Fibroblast of lung (primary cell): ENCODE results near the gene EML1. TPM values are rescaled to one million over a fixed set of nuclear protein-coding genes. Genes with fewer than 3 reads are reported as not detected.

Experiments used
- DNase-seq, 2 donors: peaks; one replicate each; pipeline versions ENCODE4 v3.0.0 to v3.0.0-alpha.2; 2010; ENCODE audit warnings: low read depth in 2 of 2
- H2AFZ ChIP-seq: 2 replicates; pipeline ENCODE4 v1.5.1; 2012; ENCODE audit warnings: low read length, control low read depth, inconsistent platforms
- H3K27ac ChIP-seq: 2 replicates; pipeline ENCODE4 v1.5.1; 2011; ENCODE audit warnings: low read length, control low read depth; ENCODE audit not compliant: insufficient read depth
- H3K27me3 ChIP-seq: 2 replicates; pipeline ENCODE4 v1.5.1; 2011; ENCODE audit warnings: mild to moderate bottlenecking, low read length; ENCODE audit not compliant: control insufficient read depth, insufficient read depth
- H3K36me3 ChIP-seq: 2 replicates; pipeline ENCODE4 v1.5.1; 2011; ENCODE audit warnings: low read length; ENCODE audit not compliant: control insufficient read depth, insufficient read depth
- H3K4me1 ChIP-seq: 2 replicates; pipeline ENCODE4 v1.5.1; 2011; ENCODE audit warnings: low read length; ENCODE audit not compliant: control insufficient read depth, insufficient read depth; ENCODE audit errors: extremely low read depth
- H3K4me2 ChIP-seq: 2 replicates; pipeline ENCODE4 v1.5.1; 2011; ENCODE audit warnings: low read length, control low read depth; ENCODE audit not compliant: insufficient read depth; ENCODE audit errors: extremely low read depth
- H3K4me3 ChIP-seq, 4 experiments: fragments of 200-600 bp in 1 of 4; sonication (generic) in 1 of 4; replicated peaks in 1 of 4; 2 replicates each; pipeline ENCODE4 v1.5.1; 2011 to 2016; ENCODE audit warnings: low read length in 4 of 4, low read depth in 3 of 4, mild to moderate bottlenecking in 3 of 4, control low read depth in 2 of 4, inconsistent platforms in 1 of 4, mixed read lengths in 1 of 4; ENCODE audit not compliant: insufficient read depth in 1 of 4; ENCODE audit errors: control extremely low read depth in 1 of 4
- H3K79me2 ChIP-seq: 2 replicates; pipeline ENCODE4 v1.5.1; 2012; ENCODE audit warnings: mild to moderate bottlenecking, low read length, inconsistent platforms; ENCODE audit not compliant: control insufficient read depth, insufficient read depth
- H3K9ac ChIP-seq: 2 replicates; pipeline ENCODE4 v1.5.1; 2011; ENCODE audit warnings: mild to moderate bottlenecking, low read length, control low read depth; ENCODE audit not compliant: insufficient read depth
- H3K9me3 ChIP-seq: 2 replicates; pipeline ENCODE4 v1.5.1; 2012; ENCODE audit warnings: low read depth, low read length; ENCODE audit not compliant: control insufficient read depth, insufficient read depth
- H4K20me1 ChIP-seq: 2 replicates; pipeline ENCODE4 v1.5.1; 2011; ENCODE audit warnings: low read length; ENCODE audit not compliant: control insufficient read depth, insufficient read depth; ENCODE audit errors: extremely low read depth
- EZH2 ChIP-seq: IDR thresholded peaks from 2 replicates; pipeline ENCODE4 v1.5.1; 2012; ENCODE audit warnings: low read length, control low read depth, mild to moderate bottlenecking; ENCODE audit errors: missing control alignments
- polyA plus RNA-seq, 2 donors: library from polyadenylated mRNA; depleted of rRNA in 1 of 2; stranded (reverse) in 1 of 2; unstranded in 1 of 2; fragments of >200 nt; gene quantifications; 2 replicates each; pipeline ENCODE4 v1.2.1, GENCODE V29; 2011 to 2012; ENCODE audit warnings: missing spikeins in 1 of 2
- total RNA-seq: library from RNA; depleted of rRNA; stranded (reverse); fragments of >200 nt; gene quantifications from 2 replicates; pipeline ENCODE4 v1.2.1, GENCODE V29; 2014
- TF ChIP-seq, protein P1 (sequence below), 2 donors: IDR thresholded peaks in 1 of 2; conservative IDR thresholded peaks in 1 of 2; 1 replicate in 1 of 2; 2 replicates in 1 of 2; pipeline ENCODE4 v1.5.1; 2011 to 2012; ENCODE audit warnings: low read length in 2 of 2, control low read depth in 1 of 2, inconsistent platforms in 1 of 2, low read depth in 1 of 2, mild to moderate bottlenecking in 1 of 2

EML1 gene
- total and polyA plus RNA-seq, 2 donors (not counting 1 experiment from before 2014, with no cell fraction given), result 22.4 to 74.5 TPM

DNA sequence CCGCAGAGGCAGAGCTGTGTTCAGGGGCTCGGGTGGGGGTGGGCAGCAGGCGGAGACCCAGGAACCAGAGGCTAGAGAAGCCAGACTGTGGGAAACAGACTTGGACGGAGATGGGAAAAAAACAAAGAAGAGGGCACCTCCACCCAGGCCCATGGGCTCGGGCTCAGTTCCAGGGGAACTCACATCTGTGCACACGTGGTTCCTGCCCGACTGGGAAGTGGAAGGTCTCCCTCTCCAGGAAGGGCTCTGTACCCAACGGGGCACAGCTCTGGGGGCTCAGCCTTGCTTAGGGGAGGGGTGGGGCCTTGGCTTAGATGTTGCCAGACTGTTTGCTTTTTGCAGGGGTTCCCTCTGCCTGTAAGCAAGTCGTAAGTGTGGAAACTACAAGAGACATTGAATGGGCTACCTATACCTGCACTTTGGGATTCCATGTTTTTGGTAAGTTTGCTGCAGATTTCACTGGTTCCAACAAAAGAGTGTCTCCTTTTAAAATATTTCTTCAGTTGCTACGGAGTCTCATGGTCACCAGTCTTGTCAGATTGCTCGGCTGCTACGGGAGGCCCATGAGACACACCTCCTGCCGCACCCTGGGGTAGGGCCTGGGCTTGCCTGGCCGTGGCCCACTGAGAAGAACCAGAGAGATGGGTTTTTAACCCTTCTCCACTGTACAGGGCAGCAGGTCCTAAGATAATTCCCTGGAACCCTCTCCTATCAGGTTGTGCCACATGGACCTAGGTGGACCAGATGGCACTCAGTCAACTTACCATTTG lies 144.4 kb downstream of the EML1 start:
- Histone ChIP-seq H3K9ac (no peak overlapping the region), H3K4me1 (no peaks in the 10 kb centered on the region), H2AFZ (no peak overlapping the region), H3K4me3 (no peak overlapping the region), H3K27me3 (no peaks in the 10 kb centered on the region), H3K27ac (no peak overlapping the region), H3K79me2 (no peaks in the 10 kb centered on the region), H4K20me1 (no peaks in the 10 kb centered on the region), H3K36me3 (no peaks in the 10 kb centered on the region), H3K9me3 (no peaks in the 10 kb centered on the region), H3K4me2 (no peak overlapping the region)
- TF ChIP-seq, protein P1, sequence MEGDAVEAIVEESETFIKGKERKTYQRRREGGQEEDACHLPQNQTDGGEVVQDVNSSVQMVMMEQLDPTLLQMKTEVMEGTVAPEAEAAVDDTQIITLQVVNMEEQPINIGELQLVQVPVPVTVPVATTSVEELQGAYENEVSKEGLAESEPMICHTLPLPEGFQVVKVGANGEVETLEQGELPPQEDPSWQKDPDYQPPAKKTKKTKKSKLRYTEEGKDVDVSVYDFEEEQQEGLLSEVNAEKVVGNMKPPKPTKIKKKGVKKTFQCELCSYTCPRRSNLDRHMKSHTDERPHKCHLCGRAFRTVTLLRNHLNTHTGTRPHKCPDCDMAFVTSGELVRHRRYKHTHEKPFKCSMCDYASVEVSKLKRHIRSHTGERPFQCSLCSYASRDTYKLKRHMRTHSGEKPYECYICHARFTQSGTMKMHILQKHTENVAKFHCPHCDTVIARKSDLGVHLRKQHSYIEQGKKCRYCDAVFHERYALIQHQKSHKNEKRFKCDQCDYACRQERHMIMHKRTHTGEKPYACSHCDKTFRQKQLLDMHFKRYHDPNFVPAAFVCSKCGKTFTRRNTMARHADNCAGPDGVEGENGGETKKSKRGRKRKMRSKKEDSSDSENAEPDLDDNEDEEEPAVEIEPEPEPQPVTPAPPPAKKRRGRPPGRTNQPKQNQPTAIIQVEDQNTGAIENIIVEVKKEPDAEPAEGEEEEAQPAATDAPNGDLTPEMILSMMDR (conservative IDR thresholded peaks at IDR 0.05 in 1 of 2, IDR thresholded peaks at IDR 0.05 in 1 of 2; ENCODE audit: low read depth in 1 of 2, low read length in 2 of 2), result no peak
- TF ChIP-seq EZH2, result no peak
- no peak for DNase-seq

DNA sequence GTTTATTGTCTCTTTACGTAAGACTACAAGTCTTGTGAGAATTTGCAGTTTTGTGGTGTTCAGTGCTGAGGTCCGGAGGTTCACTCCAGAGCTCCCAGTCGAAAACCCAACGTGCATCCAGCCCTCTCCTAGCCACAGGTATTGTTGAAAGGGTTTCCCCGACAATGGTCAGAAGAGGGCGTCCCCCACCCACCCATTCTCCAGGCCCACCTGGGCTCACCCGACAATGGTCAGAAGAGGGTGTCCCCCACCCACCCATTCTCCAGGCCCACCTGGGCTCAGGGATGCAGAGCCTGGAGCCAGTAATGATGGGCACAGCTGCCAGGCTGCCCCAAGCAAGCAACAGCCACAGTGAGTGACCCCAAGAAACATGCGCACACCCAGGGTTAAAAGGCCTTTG lies 145.2 kb downstream of the EML1 start:
- H3K36me3 ChIP-seq, result no peaks in the 10 kb centered on the region
- TF ChIP-seq EZH2, result no peak
- TF ChIP-seq, protein P1 (conservative IDR thresholded peaks at IDR 0.05 in 1 of 2, IDR thresholded peaks at IDR 0.05 in 1 of 2; ENCODE audit: low read depth in 1 of 2, low read length in 2 of 2), result no peak

DNA sequence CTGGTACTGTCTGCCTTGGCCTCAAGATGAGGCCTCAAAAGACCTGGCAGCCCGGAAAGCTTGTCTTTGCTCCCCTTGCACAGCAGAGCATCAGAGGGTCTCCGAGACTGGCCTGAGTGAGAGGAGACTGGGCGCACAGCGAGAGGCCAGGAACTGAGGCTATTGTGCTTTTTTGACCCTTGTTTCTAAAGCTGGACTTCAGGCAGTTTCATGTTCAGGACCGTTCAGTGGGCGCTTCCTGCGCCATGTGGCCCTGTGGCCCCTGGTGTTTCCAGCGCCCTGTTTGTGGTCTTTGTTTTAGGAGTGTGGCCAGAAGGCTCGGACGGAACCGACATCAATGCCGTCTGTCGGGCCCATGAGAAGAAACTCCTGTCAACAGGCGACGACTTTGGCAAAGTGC lies 145.7 kb downstream of the EML1 start:
- H3K9ac ChIP-seq, result no peak overlapping the region
- H2AFZ ChIP-seq, result no peak overlapping the region
- H3K27ac ChIP-seq, result no peak overlapping the region
- no peaks in the 10 kb centered on the region for H3K36me3 ChIP-seq
- no peak overlapping the region for H3K4me3 ChIP-seq
- no peaks in the 10 kb centered on the region for H4K20me1 ChIP-seq
- no peaks in the 10 kb centered on the region for H3K9me3 ChIP-seq
- TF ChIP-seq EZH2, result no peak
- TF ChIP-seq, protein P1 (conservative IDR thresholded peaks at IDR 0.05 in 1 of 2, IDR thresholded peaks at IDR 0.05 in 1 of 2; ENCODE audit: low read depth in 1 of 2, low read length in 2 of 2), result no peak
- no peak overlapping the region for H3K4me2 ChIP-seq
- H3K27me3 ChIP-seq, result no peaks in the 10 kb centered on the region
- H3K79me2 ChIP-seq, result no peaks in the 10 kb centered on the region
- no peaks in the 10 kb centered on the region for H3K4me1 ChIP-seq
- DNase-seq, result no peak

More for the DNA sequence above, 145.2 kb downstream of the EML1 start:
- Histone ChIP-seq H3K4me3 (no peak overlapping the region), H3K79me2 (no peaks in the 10 kb centered on the region), H3K27me3 (no peaks in the 10 kb centered on the region), H3K4me2 (no peak overlapping the region), H3K27ac (no peak overlapping the region), H4K20me1 (no peaks in the 10 kb centered on the region), H2AFZ (no peak overlapping the region), H3K9ac (no peak overlapping the region), H3K4me1 (no peaks in the 10 kb centered on the region), H3K9me3 (no peaks in the 10 kb centered on the region)
- no peak for DNase-seq
